Neural progenitor cell (in vitro differentiated cells): ENCODE results near the gene RGL2.

Source experiments
- EZH2 ChIP-seq: fragments of 200-600 bp; sonication (generic); IDR thresholded peaks from 2 replicates; pipeline ENCODE4 v1.6.1; 2017; ENCODE audit warnings: antibody characterized with exemption, mild to moderate bottlenecking, moderate library complexity
- EZH2phosphoT487 ChIP-seq: fragments of 200-600 bp; sonication (generic); IDR thresholded peaks from 2 replicates; pipeline ENCODE4 v1.6.1; 2017; ENCODE audit warnings: antibody characterized with exemption
- TF ChIP-seq, protein P1 (sequence below): fragments of 200-600 bp; sonication (generic); IDR thresholded peaks from 2 replicates; pipeline ENCODE4 v1.5.1; 2017; ENCODE audit warnings: antibody characterized with exemption, mild to moderate bottlenecking

DNA sequence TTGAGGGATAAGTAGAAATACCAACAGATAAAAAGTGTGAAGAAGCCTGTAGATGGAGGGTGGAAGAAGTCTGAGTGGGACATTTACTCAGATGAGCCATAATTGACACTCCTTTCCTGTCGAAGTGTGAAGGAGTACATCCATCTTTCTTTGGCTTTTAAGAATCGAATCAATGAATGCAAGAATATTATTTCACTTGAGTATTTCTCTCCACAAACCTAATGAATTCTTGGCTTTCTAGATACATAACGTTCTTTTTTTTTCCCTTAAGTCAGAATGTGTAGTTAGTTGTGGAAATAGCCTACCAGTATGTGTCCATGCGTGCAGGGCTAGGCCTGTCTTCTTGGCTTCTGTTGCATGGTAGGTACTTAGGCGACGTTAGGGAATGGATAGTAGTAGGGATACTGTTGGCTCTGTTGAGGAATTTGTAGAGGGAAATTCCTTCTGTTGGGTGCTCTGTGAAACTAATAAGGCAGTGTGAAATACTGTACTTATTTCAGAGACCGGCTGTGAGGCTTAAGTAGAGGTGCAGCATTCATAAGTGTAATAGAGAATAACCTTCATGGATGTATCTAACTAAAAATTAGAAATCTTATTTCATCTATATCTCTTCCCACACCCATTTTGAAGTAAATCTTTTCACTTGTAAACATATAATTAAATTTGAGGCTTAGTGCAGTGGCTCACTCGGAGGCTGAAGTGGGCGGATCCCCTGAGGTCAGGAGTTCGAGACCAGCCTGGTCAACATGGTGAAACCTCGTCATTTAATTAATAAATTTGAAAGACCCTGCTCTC is 25.4 kb downstream of the RGL2 start:
- TF ChIP-seq, protein P1, sequence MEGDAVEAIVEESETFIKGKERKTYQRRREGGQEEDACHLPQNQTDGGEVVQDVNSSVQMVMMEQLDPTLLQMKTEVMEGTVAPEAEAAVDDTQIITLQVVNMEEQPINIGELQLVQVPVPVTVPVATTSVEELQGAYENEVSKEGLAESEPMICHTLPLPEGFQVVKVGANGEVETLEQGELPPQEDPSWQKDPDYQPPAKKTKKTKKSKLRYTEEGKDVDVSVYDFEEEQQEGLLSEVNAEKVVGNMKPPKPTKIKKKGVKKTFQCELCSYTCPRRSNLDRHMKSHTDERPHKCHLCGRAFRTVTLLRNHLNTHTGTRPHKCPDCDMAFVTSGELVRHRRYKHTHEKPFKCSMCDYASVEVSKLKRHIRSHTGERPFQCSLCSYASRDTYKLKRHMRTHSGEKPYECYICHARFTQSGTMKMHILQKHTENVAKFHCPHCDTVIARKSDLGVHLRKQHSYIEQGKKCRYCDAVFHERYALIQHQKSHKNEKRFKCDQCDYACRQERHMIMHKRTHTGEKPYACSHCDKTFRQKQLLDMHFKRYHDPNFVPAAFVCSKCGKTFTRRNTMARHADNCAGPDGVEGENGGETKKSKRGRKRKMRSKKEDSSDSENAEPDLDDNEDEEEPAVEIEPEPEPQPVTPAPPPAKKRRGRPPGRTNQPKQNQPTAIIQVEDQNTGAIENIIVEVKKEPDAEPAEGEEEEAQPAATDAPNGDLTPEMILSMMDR = no peak
- no peak for TF ChIP-seq EZH2
- TF ChIP-seq EZH2phosphoT487 = no peak
